Heart left ventricle (tissue), 13 donors: Measurements from ENCODE around the gene ZFYVE19.

Source experiments
- POLR2A ChIP-seq, 2 donors: fragments of 450-650 bp; IDR thresholded peaks; one replicate each; pipeline ENCODE4 v1.6.1; 2017; ENCODE audit warnings: antibody characterized with exemption in 2 of 2, mild to moderate bottlenecking in 2 of 2, moderate library complexity in 2 of 2
- TF ChIP-seq, protein P1 (sequence below), 12 donors: fragments of 200-600 bp; sonication (generic) in 4 of 12; IDR thresholded peaks; one replicate each; pipeline versions ENCODE4 v1.5.0 to v1.8.0; 2018 to 2022; ENCODE audit warnings: antibody characterized with exemption in 12 of 12, mild to moderate bottlenecking in 5 of 12
- donor health status: ischemic (EF 13 %, LVEDD 7.1; RV severe dilation, severe dysfunction).
- donor health status: DM: no; HTN: yes; CAD: no.
- donor health status: DM: no; HTN: no; CAD: no.
- donor health status: ischemic (EF 25% LVEDD 6.9; RV normal size, moderate dysfunction).
- donor health status: ischemic (EF 25% LVEDD 5.7; RV mildly dilated, moderate dysfunction).
- donor health status: ischemic (EF 35%, LVEDD 5.7; RV mildly dilated, moderate dysfunction).
- donor health status: nonischemic (EF 11% LVEDD 7.7; RV severe dilation, severe dysfunction).
- donor health status: DM: yes; HTN: yes; CAD: no.
- donor health status: PGD.
- donor health status: ischemic (EF 29% LVEDD 5.4; RV normal size, mild dysfunction).
- donor health status: nonischemic (EF 23%, LVEDD 6.1; RV moderate dilation, normal function).

DNA sequence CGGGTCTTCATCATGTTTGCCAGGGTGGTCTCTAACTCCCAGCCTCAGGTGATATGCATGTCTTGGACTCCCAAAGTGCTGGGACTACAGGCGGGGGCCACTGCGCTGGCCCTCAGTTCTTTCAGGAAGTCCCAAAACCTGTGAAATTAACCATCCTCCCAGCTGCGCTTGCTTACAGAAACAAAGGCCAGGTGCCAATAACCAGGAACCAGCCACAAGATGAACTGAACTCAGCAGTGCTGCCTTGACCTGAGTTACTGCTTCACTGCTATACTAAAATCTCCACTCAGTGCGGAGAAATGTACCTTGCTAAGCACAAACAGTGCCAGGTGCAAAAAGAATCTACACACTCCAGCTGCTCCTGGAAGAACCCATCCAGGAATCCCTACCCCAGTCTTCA is 46.9 kb upstream of the ZFYVE19 start:
- TF ChIP-seq, protein P1, sequence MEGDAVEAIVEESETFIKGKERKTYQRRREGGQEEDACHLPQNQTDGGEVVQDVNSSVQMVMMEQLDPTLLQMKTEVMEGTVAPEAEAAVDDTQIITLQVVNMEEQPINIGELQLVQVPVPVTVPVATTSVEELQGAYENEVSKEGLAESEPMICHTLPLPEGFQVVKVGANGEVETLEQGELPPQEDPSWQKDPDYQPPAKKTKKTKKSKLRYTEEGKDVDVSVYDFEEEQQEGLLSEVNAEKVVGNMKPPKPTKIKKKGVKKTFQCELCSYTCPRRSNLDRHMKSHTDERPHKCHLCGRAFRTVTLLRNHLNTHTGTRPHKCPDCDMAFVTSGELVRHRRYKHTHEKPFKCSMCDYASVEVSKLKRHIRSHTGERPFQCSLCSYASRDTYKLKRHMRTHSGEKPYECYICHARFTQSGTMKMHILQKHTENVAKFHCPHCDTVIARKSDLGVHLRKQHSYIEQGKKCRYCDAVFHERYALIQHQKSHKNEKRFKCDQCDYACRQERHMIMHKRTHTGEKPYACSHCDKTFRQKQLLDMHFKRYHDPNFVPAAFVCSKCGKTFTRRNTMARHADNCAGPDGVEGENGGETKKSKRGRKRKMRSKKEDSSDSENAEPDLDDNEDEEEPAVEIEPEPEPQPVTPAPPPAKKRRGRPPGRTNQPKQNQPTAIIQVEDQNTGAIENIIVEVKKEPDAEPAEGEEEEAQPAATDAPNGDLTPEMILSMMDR (IDR thresholded peaks at IDR 0.05), result no peak
- TF ChIP-seq POLR2A (IDR thresholded peaks at IDR 0.05), result no peak
